ENCODE data around the gene PDPN. TPM values are rescaled to one million over a fixed set of nuclear protein-coding genes. Genes with fewer than 3 reads are reported as not detected.

Gene PDPN
- total RNA-seq, 2 donors from 2014 or later = not detected

DNA sequence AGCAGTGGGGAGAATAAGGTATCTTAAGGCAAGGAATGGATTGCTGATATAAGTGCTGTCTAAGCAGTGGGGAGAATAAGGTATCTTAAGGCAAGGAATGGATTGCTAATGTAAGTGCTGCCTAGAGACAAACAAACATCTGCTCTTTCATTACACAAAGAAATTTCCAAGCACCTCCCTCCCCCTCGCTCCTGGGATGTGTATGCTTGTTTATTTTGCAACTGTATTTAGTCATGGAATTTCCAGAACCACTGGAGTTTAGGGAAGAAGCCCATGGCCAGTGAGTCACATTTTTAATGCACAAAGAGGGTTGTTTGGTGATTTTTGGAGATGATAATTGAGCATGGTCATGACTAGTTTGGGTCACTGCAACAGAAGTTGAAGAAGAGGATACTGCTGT, 21.5 kb downstream of the PDPN start:
- H3K4me1 Mint-ChIP-seq (ENCODE audit: low read depth) = no peaks in the 10 kb centered on the region
- DNase-seq = no peak
- no peak overlapping the region for H3K27ac Mint-ChIP-seq
- no peak overlapping the region for H3K4me3 Mint-ChIP-seq
- H3K36me3 Mint-ChIP-seq (ENCODE audit: insufficient read depth in 2 of 2) = no peaks in the 10 kb centered on the region
- peaks cover 12% of the 10 kb centered on the region for H3K27me3 Mint-ChIP-seq (ENCODE audit: low read depth)
- no peaks in the 10 kb centered on the region for H3K9me3 Mint-ChIP-seq
- no peak for ATAC-seq (replicated peaks in 1 of 2)

DNA sequence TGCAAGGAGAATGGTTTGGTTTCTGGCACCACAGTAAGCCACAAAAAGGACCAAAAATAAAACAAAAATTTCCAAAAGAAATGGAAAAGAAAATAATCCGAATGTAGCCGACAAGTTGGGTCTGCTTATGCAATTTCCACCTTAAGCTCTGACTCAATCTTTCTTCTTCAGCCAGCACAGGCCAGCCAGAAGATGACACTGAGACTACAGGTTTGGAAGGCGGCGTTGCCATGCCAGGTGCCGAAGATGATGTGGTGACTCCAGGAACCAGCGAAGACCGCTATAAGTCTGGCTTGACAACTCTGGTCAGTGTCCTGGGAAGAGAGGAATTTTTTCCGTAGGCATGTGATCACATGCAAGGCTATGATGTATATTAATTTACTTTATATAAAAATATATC, 23.4 kb downstream of the PDPN start:
- H3K4me1 Mint-ChIP-seq (ENCODE audit: low read depth) = no peaks in the 10 kb centered on the region
- peaks cover 18% of the 10 kb centered on the region for H3K27me3 Mint-ChIP-seq (ENCODE audit: low read depth)
- DNase-seq = no peak
- H3K9me3 Mint-ChIP-seq = no peaks in the 10 kb centered on the region
- ATAC-seq (replicated peaks in 1 of 2) = no peak
- no peaks in the 10 kb centered on the region for H3K36me3 Mint-ChIP-seq (ENCODE audit: insufficient read depth in 2 of 2)
- H3K27ac Mint-ChIP-seq = no peak overlapping the region
- H3K4me3 Mint-ChIP-seq = no peak overlapping the region

DNA sequence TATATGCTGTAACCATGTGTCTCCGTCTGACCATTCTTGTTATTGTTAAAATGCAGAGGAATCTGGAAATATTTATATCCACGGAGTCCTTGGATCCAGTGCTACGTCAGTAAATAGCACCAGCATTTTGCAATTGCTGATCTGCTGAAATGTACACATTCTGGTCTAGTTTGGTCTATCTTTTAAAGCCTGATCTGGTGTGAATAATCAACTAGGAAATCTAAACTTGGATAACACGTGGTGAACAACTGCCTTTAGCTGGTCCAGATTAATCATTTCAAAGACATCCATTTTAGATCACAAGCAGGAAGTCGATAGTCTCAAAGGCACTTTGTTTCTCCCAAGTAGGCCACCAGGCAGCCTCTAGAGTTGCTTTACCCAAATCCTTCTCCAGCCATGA, 32.6 kb downstream of the PDPN start:
- H3K9me3 Mint-ChIP-seq = no peaks in the 10 kb centered on the region
- DNase-seq (no peak), ATAC-seq (replicated peaks in 1 of 2) (no peak)
- peaks cover 28% of the 10 kb centered on the region for H3K27me3 Mint-ChIP-seq (ENCODE audit: low read depth)
- no peak overlapping the region for H3K27ac Mint-ChIP-seq
- H3K4me3 Mint-ChIP-seq = no peak overlapping the region
- no peaks in the 10 kb centered on the region for H3K36me3 Mint-ChIP-seq (ENCODE audit: insufficient read depth in 2 of 2)
- H3K4me1 Mint-ChIP-seq (ENCODE audit: low read depth) = no peaks in the 10 kb centered on the region

DNA sequence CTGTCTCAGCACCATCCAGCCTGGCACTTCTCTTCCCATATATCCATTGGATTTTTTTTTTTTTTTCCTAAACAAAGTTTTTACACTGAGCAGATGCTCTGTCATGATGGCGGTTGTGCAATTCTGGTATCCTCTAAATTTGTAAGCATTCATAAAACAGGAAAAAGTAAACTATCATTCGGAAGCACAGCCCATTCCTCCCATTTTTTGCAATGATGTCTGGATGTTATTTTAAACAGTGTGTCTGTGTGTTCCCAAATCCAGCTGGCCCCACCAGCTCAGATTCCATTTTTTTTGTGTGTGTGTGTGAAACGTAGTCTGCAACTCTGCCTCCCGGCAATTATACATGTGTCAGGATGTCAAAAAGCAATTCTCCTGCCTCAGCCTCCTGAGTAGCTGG, 33.5 kb downstream of the PDPN start:
- Mint-ChIP-seq H3K4me1 (ENCODE audit: low read depth) (no peaks in the 10 kb centered on the region), H3K27me3 (ENCODE audit: low read depth) (peaks cover 23% of the 10 kb centered on the region), H3K4me3 (no peak overlapping the region), H3K9me3 (no peaks in the 10 kb centered on the region), H3K27ac (no peak overlapping the region), H3K36me3 (ENCODE audit: insufficient read depth in 2 of 2) (no peaks in the 10 kb centered on the region)
- no peak for DNase-seq
- ATAC-seq (replicated peaks in 1 of 2) = no peak

DNA sequence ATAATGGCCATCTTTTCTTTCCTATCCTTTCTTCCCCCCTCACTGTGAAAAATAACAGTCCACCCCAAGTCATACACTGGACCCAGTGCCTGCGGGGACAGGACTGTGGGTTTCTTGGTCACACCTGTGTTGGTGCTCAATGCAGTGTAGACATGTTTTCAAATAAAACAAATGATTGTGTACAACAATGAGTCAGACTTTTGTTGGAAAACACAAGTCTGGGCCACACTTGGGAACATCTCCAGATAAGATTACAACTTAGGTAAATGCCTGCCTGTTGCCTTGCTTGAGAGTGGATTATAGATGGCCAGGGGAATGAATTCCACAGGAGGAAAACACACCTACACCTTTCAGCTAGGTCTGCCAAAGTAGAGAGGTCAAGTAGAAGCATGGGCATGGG, 34.1 kb downstream of the PDPN start:
- Mint-ChIP-seq H3K27me3 (ENCODE audit: low read depth) (peaks cover 23% of the 10 kb centered on the region), H3K9me3 (no peaks in the 10 kb centered on the region), H3K4me1 (ENCODE audit: low read depth) (no peaks in the 10 kb centered on the region), H3K27ac (no peak overlapping the region), H3K36me3 (ENCODE audit: insufficient read depth in 2 of 2) (no peaks in the 10 kb centered on the region), H3K4me3 (no peak overlapping the region)
- ATAC-seq (replicated peaks in 1 of 2) (no peak), DNase-seq (no peak)

DNA sequence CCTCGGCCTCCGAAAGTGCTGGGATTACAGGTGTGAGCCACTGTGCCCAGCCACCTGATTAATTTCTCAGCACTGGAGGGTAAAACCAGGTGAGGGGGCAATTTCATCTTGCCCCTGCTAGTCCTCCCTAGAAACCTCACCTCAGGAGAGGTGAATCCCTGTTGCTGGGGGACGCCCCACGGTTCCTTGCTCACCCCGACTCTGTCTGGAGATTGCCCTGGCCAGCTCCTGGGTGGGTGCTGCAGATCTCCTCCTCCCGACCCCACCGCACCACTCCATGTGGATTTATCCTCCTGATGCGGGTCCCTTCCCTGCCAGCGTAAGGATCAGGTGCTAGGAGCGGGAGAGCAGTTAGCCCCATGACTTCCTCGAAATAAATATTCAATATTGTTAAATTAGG, 34.9 kb downstream of the PDPN start:
- no peaks in the 10 kb centered on the region for H3K36me3 Mint-ChIP-seq (ENCODE audit: insufficient read depth in 2 of 2)
- DNase-seq (no peak), ATAC-seq (replicated peaks in 1 of 2) (no peak)
- H3K4me3 Mint-ChIP-seq = no peak overlapping the region
- H3K4me1 Mint-ChIP-seq (ENCODE audit: low read depth) = no peaks in the 10 kb centered on the region
- H3K9me3 Mint-ChIP-seq = no peaks in the 10 kb centered on the region
- peaks cover 23% of the 10 kb centered on the region for H3K27me3 Mint-ChIP-seq (ENCODE audit: low read depth)
- H3K27ac Mint-ChIP-seq = no peak overlapping the region

DNA sequence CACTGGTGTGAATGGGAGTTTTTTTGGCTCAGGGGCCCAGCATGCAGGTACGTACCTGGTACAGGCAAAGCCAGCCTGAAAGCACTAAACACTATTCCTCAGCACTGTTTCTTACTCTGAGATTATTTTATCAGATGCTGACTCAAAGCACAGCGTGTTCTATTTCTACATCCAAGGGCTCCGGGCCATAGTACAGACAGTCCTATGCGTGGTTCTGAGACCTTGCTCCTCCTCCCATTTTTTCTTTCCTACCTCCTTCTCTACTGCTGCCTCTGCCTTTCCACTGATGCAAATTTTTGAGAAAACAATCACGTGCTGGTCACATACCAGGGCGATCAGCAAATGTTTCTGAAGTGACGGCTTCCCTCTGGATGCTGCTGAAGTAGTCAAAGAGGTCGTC, 36.3 kb downstream of the PDPN start:
- no peak for DNase-seq
- Mint-ChIP-seq H3K4me3 (no peak overlapping the region), H3K27me3 (ENCODE audit: low read depth) (peaks cover 20% of the 10 kb centered on the region), H3K4me1 (ENCODE audit: low read depth) (no peaks in the 10 kb centered on the region), H3K27ac (no peak overlapping the region), H3K9me3 (no peaks in the 10 kb centered on the region), H3K36me3 (ENCODE audit: insufficient read depth in 2 of 2) (no peaks in the 10 kb centered on the region)
- ATAC-seq (replicated peaks in 1 of 2) = no peak

DNA sequence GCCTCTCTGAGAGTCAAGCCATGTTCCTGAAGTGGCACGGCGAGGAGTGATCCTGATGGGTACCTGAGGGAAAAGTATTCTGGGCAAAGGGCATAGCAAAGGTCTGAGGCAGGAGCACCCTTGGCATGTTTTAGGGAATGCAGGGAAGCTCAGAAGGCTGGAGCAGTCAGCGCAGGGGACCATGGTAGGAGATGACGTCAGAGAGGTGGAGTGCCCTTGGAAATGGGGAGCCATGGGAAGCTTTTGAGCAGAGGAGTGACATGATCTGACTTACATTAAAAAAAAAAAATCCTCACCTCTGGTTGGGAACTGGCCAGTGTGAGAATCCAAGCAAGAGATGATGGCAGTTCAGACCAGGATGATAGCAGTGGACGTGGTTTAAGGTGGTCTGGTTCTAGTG, 37.2 kb downstream of the PDPN start:
- ATAC-seq (replicated peaks in 1 of 2) (no peak), DNase-seq (no peak)
- peaks cover 11% of the 10 kb centered on the region for H3K27me3 Mint-ChIP-seq (ENCODE audit: low read depth)
- H3K4me1 Mint-ChIP-seq (ENCODE audit: low read depth) = no peaks in the 10 kb centered on the region
- no peaks in the 10 kb centered on the region for H3K36me3 Mint-ChIP-seq (ENCODE audit: insufficient read depth in 2 of 2)
- no peak overlapping the region for H3K27ac Mint-ChIP-seq
- H3K9me3 Mint-ChIP-seq = no peaks in the 10 kb centered on the region
- H3K4me3 Mint-ChIP-seq = no peak overlapping the region

DNA sequence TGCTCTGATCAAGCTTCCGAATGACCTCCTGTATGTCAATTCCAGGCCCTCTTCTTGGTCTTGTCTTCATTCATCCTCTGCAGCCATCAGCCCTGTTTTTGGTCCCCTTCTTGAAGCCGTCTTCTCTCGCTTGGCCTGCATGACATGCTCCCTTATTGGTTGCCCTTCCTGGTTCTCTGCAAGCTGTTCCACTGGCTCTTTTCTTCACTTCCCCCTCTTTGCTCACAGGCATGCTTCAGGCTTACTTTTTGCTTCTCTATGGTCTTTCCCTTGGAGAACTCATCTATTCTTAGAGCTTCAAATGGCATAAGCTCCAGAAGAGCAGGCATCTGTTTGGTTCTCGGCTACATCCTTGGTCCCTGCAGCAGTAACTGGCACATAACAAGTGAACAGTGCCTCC, 38.8 kb downstream of the PDPN start:
- no peaks in the 10 kb centered on the region for H3K4me1 Mint-ChIP-seq (ENCODE audit: low read depth)
- no peaks in the 10 kb centered on the region for H3K9me3 Mint-ChIP-seq
- no peak overlapping the region for H3K27ac Mint-ChIP-seq
- DNase-seq = no peak
- no peaks in the 10 kb centered on the region for H3K36me3 Mint-ChIP-seq (ENCODE audit: insufficient read depth in 2 of 2)
- ATAC-seq (replicated peaks in 1 of 2) = no peak
- no peak overlapping the region for H3K4me3 Mint-ChIP-seq
- H3K27me3 Mint-ChIP-seq (ENCODE audit: low read depth) = peaks cover 11% of the 10 kb centered on the region

DNA sequence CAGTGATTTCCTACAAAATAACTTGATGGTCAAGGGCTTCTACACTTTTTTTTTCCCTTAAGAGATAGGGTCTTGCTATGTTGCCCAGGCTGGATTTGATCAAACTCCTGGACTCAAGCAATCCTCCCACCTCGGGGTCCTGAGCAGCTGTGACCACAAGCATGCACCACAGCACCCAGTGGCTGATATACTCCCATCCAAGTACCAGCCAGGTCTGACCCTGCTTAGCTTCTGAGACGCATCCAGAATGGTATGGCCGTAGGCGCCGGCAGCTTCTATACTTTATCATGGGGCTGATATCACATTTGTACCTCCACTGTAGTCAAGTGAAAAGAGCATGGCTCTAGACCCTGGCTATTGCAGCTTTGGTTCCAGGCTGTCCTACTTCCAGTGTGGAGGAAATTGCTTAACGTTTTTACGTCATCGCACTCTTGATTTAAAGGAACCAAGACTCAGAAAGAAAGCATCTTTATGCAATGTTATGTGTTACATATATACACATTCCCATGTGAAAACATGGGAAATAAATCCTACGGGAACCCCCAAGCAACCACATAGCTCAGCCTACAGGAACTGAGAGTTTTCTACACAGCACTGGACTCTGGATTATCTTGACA, 39.5 kb downstream of the PDPN start:
- Mint-ChIP-seq H3K4me1 (ENCODE audit: low read depth) (no peaks in the 10 kb centered on the region), H3K27ac (no peak overlapping the region), H3K27me3 (ENCODE audit: low read depth) (peaks cover 11% of the 10 kb centered on the region), H3K36me3 (ENCODE audit: insufficient read depth in 2 of 2) (no peaks in the 10 kb centered on the region), H3K9me3 (no peaks in the 10 kb centered on the region), H3K4me3 (no peak overlapping the region)
- no peak for DNase-seq
- ATAC-seq (replicated peaks in 1 of 2) = no peak

DNA sequence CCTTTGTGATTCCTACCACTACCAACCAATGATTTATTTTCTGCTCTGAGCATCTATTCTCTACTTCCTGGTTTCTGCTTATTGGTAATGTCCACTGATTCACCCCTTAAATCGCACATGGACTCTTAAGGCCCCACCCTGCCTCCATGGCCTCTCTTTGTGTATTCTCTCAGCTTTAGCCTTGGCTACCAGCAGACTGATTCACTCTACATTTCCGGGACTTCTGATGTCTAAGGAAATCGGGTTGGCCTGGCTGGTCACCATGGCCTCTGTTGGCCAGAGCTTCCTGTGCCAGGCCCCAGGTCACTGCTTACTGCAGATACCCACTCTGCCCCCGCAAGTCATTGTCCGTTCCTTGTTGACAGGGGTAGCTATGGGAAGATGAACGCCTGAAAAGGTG, 40.9 kb downstream of the PDPN start:
- Mint-ChIP-seq H3K27ac (no peak overlapping the region), H3K27me3 (ENCODE audit: low read depth) (peaks cover 11% of the 10 kb centered on the region), H3K36me3 (ENCODE audit: insufficient read depth in 2 of 2) (no peaks in the 10 kb centered on the region), H3K4me1 (ENCODE audit: low read depth) (no peaks in the 10 kb centered on the region), H3K4me3 (no peak overlapping the region), H3K9me3 (no peaks in the 10 kb centered on the region)
- DNase-seq = no peak
- no peak for ATAC-seq (replicated peaks in 1 of 2)

DNA sequence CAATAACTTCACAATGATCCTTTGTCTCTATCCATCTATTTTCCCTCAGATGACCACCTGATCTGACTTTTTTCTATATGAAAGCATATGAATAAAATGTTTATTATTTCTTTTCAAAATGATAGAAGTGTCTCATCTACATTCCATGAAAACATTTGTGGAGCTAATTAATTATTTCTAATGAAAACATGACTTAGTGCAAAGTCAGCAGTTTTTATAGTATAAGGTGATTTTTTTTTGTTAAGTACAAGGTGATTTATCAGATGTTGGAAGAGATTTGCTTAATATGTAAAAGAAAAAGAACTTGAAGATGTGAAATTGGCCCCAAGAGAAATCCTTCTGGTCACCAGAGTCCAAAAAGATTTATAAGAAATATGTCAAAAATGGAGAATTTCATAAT, 43.5 kb downstream of the PDPN start:
- no peaks in the 10 kb centered on the region for H3K27me3 Mint-ChIP-seq (ENCODE audit: low read depth)
- H3K9me3 Mint-ChIP-seq = no peaks in the 10 kb centered on the region
- DNase-seq (no peak), ATAC-seq (replicated peaks in 1 of 2) (no peak)
- no peaks in the 10 kb centered on the region for H3K4me1 Mint-ChIP-seq (ENCODE audit: low read depth)
- no peak overlapping the region for H3K27ac Mint-ChIP-seq
- H3K36me3 Mint-ChIP-seq (ENCODE audit: insufficient read depth in 2 of 2) = peaks cover 0 to 3% of the 10 kb centered on the region in 2 donors
- no peak overlapping the region for H3K4me3 Mint-ChIP-seq

DNA sequence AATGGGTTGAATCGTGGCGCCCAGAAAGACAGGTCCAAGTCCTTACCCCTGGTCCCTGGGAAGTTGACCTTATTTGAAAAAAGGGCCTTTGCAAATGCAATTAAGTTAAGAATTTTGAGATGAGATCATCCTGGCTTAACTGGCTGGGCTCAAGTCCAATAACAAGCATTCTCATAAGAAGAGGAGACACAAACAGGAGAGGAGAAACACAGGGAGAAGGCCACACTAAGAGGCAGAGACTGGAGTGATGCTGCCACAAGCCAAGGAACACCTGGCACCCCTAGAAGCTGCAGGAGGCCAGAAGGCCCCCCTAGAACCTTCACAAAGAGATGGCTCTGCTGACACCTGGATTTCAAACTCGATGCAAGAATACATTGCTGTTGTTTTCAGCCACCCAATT, 44.6 kb downstream of the PDPN start:
- DNase-seq (no peak), ATAC-seq (replicated peaks in 1 of 2) (no peak)
- Mint-ChIP-seq H3K27ac (no peak overlapping the region), H3K27me3 (ENCODE audit: low read depth) (no peaks in the 10 kb centered on the region), H3K36me3 (ENCODE audit: insufficient read depth in 2 of 2) (peaks cover 0 to 3% of the 10 kb centered on the region in 2 donors), H3K9me3 (no peaks in the 10 kb centered on the region), H3K4me3 (no peak overlapping the region), H3K4me1 (ENCODE audit: low read depth) (no peaks in the 10 kb centered on the region)

DNA sequence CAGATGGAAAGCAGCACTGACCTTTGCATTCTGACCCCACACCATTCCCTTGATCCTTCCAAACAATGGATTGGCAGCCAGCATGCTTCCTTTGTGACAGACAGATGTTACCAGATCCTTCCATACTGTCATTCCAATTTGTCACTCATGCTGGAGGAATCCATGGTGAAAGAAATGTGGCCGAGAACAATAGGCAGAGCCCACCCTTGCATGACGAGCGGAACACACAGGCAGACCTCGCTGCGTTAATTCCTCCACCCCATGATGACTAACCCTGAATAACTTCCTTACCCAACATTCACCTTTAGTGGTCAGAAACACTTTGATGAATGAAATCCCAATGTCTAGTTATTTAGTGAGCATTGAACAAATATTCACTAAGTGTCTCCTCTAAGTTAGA, 45.1 kb downstream of the PDPN start:
- peaks cover 0 to 3% of the 10 kb centered on the region in 2 donors for H3K36me3 Mint-ChIP-seq (ENCODE audit: insufficient read depth in 2 of 2)
- H3K4me3 Mint-ChIP-seq = no peak overlapping the region
- DNase-seq (no peak), ATAC-seq (replicated peaks in 1 of 2) (no peak)
- peaks cover 3% of the 10 kb centered on the region for H3K27me3 Mint-ChIP-seq (ENCODE audit: low read depth)
- H3K27ac Mint-ChIP-seq = no peak overlapping the region
- no peaks in the 10 kb centered on the region for H3K9me3 Mint-ChIP-seq
- no peaks in the 10 kb centered on the region for H3K4me1 Mint-ChIP-seq (ENCODE audit: low read depth)

Data from activated T-cell treated with anti-CD3 and anti-CD28 coated beads, Interleukin-2, amount 50 U/mL, for 72 hours (primary cell).